Measurements from ENCODE around the gene GLIS2.

Gene GLIS2

DNA sequence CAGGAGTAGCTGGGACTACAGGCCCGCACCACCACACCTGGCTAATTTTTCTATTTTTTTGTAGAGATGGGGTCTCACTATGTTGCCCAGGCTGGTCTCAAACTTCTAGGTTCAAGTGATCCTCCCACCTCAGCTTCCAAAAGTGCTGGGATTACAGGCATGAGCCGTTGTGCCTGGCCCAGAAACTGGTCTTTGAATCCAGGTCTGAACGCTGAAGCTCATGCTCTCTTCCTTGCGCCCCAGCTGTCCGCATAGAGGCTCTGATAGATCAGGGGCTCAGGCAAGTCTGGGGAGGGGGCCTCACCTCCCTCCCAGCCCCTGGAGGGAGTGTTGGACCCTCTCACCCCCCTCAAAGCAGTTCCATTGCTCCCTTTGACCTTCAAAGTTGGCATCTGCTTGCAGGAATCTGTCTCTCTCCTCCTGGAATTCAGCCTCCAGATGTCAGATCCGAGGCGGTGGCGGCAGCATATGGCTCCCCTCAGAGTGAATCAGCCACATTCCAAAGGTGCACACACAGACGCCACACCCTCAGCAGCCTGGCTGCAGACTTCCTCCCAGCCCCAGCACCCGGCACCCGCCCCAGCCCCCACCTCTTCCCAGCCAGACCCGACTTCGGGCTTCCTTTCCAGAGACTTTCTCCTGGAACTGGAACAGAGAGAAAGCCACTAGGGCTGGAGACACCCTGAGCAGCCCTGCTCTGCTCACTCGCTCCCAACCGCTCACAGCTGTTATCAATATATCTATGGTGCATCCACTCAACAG lies 16.9 kb upstream of the GLIS2 start:
- DNase-seq = no peak

DNA sequence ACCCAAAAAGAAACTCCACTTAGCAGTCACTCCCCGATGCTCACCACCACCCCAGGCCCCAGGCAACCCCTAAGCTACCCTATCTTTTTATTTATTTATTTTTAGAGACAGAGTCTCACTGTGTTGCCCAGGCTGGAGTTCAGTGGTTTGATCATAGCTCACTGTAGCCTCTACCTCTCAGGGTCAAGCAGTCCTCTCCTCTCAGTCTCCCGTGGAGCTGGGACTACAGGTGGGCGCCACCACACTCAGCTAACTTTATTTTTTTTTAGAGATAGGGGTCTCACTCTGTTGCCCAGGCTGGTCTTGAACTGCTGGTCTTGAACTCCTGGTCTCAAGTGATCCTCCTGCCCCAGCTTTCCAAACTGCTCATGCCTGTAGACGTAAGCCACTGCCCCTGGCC lies 14.7 kb upstream of the GLIS2 start:
- no peak for DNase-seq

DNA sequence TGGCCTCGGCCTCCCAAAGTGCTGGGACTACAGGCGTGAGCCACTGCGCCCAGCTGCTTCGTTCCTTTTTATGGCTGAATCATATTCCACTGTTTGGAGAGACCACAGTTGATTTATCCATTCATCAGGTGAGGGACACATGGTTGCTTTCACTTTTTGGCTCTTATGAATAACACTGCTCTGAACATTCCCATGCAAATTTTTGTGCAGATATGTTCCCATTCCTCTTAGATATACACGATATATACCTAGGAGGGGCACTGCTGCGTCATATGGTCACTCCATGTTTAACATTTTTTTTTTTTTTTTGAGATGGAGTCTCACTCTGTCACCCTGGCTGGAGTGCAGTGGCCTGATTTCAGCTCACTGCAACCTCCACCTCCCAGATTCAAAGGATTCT lies 13.9 kb upstream of the GLIS2 start:
- no peak for DNase-seq

DNA sequence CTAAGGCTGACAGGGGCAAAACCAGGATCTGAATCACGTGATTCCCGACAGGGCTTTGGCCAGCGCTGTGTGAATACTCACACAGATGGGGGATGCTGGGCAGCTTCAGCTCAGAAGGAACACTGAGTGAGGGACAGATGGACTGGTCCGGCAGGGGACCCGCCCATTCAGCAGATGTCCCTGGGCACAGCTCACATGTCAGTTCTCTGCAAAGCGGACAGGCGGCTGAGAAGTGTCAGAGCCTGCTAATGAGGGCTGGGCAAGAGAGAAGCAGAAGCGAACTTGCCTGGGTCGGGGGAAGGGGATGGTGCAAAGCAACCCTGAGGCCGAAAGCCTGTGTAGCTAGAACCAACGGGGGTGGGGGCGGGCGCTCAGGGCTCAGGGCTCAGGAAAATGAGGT lies 11.9 kb upstream of the GLIS2 start:
- DNase-seq = no peak

DNA sequence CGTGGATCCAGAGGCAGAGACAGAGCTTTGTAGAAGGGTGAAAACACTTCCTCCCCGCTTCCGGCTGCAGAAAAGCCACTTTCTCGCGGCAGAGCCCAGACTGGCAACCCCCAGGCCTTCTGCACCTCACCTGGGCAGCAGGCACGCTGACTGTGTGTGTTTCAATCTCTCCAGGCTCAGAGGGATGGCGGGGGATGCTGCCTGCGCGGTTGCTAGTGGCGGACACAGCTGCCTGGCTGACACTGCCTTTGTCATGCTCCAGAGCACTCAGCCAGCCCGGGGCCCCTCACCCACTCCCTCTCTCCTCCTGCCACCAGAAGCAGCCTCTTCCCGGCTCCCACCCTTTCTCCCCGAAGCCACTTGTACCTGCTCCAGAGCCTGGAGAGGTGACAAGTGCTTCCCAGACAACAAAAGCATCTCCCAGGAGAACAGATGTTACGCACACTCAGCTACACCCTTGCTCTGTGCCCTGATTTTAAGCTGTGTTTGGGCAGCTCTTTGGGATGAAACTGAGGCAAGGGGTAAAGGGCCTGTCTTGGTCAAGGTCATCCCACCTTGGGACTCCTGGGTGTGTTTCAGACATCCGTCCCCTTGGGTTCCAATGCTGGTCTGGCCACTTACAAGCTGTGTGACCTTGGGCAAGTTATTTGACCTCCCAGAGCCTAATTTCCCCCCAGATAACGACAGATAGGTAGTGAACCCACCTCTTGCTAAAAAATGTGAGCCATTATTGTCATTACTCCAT lies 9.2 kb upstream of the GLIS2 start:
- peak; percentile 49 for DNase-seq

DNA sequence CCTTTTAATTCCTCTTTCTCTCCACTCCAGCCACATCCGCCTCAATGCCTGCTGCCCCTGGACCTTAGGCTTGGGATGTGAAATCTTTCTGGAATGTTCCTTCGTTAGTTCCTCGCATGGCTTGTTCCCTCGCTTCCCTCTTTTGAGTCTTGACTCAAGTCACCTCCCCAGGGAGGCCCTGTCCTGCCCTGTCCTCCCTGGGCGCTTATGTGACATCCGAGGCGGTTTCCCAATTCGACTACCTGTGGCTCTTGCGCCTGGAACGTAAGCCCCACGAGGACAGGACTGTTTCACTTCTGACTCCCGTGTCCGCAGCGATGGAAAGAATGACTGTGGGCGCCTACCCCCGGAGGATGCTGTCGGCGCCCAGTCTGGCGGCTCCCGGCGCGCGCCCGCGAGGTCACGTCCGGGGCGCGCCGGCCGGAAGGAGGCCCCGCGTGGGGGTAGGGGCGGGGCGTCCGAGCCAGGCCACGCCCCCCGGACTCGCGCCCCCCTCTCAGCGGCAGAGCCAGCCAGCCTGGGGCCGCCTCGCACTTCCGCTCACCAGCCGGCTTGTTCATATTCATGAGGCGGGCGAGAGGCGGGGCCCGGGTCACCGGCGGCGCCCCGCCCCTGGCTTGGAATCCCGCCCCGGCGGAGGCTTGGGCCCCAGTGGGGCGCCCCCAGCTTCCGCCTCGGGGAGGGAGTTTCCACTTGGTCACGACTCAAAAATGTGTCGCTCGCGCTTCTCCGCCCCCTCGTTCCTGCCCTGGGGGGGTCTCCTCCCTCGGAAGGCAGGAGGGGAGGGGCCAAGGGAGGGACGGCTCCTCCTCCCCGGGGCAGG lies 8.4 kb upstream of the GLIS2 start:
- peak; percentile 96 for DNase-seq

DNA sequence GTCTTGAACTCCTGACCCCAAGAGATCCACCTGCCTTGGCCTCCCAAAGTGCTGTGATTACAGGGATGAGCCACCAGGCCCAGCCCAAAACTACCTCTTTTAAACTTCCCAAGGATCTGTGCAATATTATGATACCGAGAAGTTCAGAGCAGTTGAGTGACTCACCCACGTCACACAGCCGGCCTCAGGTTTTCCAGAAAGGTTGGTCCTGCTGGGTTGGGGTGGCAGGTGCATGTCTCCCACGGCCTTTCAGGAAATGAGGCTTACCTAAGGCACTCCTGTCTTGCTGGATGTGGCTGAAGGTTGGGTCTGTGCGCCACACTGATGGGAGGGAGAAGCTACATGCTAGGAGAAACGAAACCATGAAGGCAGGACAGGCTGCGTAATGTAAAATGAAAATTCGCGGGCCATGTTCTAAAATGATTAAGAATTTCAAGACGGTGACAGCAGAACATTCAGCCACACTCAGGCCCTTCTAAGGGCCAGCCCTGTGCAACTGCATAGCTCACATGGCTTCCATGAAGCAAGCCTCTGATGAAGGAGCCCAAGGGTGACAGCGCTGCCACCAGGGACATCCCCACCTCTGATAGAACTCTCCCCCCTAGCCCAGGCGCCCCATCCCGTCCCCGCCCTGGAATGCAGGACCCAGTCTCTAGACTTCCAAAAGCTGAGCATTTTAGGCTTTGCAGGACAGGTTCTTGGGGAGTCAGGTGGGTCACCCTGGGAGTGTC lies 6.6 kb upstream of the GLIS2 start:
- DNase-seq = no peak

DNA sequence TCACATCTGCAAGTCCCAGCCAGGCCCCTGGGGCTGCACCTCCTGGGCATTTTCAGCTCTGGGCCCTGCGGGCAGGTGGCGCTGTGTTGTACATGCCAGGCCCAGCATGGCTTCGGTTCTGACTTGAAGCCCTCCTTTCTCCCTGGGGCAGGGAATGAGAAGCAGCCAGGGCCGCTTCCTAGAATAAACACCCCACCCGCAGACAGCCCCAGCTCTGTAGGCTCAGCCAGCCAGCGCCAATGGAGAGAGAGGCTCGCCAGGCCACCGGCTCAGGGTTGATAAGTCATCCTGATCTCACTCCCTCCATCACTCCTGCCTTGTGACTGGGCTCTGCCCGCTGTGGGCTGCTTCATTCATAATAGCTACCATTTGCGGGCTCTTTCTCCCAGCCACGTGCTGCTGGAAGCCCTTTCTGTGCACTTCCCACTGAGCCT lies 6.0 kb upstream of the GLIS2 start:
- DNase-seq = peak; percentile 72

DNA sequence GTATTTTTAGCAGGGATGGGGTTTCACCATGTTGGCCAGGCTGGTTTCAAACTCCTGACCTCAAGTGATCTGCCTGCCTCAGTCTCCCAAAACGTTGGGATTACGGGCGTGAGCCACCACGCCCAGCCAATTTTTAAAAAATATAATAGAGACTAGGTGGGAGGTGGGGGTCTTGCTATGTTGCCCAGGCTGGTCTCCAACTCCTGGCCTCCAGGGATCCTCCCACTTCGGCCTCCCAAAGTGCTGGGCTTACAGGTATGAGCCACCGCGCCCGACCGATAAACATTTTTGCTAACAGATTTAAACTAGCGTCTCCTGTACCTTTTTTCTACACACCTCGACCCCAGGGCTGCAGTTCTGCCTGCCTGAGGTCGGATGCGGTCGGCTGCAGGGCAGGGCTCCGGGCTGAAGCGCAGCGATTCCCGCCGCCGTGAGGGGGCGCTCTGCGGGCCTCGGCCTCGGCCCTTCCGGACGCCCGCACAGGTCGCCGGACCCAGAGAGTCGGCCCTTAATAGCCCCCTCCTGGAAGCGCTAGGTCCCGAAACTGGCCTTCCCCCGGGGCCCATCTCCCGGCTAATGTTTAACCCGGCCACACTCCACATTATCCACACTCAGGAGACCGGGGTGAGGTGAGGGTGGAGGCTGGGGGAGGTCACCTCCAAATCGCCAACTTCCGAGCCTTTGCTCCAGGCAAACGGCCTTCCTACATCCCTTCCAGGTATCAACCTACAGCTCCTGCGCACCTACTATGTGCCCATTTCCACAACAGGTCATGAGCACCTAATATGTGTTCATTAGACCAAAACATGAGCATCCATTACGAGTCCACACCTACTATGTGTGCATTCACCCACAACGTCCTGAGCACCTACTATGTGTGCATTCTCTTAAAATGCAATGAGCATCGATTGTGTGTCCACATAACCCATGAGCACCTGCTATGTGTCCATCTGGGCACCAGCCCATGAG lies 2.0 kb upstream of the GLIS2 start:
- DNase-seq = peak; percentile 49

DNA sequence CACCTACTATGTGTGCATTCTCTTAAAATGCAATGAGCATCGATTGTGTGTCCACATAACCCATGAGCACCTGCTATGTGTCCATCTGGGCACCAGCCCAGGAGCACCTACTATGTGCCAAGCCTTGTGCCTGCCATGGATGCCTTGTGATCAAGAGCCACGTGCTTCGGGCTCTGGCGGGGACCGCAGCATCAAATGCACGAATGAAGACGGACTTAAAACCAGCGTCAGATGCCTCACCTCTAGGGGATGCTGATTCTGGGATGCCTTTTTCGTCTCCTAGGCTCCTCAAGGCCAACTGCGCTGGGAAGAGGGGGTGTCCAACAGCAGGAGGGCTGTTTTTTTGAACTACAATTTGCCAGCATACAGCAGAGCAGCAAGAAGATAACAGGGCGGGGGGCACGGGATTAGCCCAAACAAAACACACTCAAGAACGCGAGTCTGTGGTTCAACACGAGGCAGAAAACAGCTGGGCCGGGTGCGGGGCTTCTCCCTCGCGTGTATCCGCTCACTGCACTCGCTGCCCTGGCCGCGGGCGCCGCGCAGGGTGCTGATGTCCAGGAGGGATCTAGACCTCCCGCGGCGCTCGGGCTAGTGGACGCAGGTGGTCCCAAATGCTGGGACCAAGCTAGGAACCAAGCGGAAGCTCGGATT lies 1.2 kb upstream of the GLIS2 start:
- DNase-seq = peak; percentile 39

DNA sequence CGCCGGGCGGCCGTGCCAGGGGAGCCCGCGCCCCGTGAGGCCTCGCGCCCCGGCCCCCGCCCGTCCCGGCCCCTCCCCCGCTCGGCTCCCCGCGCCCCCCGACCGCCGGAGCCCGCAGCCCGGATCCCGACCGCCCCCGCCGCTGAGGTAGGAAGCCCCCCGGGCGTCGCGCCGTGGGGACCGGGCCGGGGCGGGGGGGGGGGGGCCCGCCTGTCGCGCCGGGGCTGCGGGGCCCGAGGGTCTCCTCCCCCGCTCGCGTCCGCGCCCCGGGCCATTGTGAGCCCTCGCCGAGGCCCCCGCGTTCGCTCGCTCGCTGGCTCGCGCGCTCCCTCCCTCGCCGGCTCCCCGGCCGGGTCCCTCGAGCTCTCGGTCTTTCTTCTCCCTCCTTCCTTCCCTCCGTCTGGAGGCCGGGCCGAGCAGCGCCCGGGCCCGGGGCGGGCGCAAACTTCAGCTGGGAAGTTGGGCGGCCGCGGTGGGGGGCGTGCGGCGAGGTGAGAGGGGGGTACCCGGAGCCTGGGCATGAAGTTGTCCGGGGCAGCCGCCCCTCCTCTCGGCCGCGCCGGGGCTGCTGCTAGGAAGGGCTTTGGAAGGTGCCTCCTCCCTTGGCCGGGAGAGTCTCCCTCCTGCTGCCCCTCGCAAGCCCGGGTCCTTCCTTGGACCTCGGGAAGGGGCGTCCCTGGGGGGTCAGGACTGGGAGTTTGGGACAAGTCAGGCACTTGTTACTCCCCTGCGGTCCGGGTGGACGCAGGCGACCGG lies 419 bp downstream of the GLIS2 start:
- no peak for DNase-seq

DNA sequence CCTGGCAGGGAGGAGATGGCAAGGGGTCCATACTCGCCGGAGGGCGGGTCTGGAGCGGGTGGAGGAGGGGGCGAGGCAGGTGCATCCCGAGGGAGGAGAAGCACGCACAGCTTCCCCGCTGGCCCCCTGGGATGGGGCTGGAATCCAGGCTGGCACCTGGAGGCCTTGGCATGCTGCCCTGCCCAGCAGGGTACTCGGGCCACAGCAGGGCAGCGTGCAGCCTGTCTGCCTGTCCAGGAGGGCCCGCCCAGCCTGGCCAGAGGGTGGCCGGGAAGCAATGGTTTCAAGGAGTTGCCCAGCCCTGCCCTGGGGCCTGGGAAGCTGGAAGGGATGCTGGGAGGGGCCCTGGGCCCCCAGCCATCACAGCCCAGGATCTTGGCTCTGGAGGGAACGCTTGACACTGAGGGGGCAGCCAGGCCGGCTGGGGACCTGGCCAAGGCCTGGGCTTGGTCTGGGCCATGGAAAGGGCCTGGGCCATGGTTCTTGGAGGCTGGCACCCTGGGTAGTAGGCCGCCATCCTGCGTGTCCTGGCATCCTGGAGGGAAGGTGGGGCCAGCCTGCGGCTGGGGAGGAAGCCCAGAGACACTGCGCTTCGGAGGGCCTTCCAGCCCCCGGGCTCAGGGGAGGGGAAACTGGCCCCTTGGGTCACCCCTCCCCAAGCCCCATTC lies 1.1 kb downstream of the GLIS2 start:
- no peak for DNase-seq

DNA sequence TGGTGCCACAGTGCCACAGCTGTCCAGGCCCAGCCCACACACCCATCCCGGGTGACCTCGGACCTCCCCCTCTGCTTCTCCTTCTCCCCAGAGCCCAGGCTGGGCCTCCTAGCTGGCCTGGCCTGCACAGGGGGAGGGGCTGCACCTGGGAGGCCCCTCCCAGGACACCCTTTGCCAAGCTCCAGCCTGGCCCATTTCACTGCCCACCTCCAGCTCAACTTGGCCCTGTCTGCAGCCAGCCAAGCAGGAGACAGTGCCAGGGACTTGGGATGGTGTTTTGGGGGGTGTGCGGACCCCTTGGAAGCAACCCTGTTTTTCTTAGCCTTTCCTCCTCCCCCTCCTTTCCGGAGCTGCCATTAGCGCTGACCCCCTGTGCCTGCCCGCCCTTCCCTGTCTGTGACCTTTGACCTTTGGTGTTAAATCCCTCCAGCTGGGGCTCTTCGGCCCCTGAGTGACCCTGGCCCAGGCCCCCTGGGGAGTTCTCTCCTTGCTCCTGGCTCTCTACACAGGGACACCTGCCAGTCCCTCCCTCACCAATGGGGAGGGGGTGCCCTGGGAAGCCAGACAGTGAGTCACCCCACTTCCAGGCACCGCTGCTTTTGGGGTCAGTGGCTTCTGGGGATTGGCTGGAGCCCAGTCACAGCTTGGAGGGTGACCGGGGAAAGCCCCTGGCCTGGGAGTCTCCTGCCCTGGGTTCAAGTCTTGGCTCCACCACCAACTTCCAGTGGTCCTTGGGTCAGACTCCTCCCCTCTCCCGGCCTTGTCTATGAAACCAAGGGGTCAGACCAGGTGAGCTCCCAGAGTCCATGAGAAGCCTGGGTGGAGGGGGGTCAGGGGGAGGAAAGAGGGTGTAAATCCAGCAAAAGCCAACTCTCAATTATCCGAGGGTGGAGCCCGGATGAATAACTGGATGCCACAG lies 1.9 kb downstream of the GLIS2 start:
- no peak for DNase-seq

DNA sequence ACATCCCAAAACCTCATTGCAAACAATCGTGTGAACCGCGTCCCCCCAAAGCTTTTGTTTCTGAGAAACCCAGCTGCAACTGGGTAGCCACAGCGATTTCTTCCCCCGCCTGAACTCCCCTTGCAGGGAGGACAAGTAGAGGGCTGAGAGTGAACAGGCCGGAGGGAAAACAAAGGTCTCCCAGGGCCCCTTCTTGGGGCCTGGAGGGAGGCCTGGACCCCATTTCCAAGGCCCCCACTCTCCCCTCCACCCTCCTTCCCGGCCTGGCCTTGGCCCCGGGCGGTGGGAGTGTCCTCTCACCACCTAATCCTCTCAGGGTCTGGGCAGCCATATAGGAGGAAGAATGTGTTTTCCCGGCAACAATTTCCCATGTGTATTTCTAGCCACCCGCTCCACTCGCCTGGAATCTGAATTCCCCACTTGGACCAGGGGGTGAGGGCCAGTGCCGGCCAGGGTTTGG lies 2.6 kb downstream of the GLIS2 start:
- no peak for DNase-seq

DNA sequence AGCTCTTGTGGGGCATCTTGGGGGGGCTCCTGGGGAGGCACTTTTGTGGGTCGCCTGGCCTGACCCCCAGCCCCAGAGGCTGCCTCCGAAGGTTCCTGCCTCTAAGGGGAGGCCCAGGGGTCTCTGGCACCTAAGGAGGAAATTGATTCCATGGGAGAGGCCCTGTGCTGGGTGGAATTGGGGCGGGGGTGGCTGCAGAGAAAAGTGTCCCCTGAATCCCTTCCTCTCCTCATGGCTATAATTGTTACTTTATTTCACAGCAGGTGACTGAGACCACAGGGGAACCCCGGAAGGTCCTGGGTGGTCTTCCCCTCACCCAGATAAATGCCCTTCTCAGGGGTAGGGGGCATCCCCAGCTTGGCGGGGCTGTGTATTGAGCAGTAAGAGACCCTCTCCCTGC lies 3.1 kb downstream of the GLIS2 start:
- DNase-seq = no peak

DNA sequence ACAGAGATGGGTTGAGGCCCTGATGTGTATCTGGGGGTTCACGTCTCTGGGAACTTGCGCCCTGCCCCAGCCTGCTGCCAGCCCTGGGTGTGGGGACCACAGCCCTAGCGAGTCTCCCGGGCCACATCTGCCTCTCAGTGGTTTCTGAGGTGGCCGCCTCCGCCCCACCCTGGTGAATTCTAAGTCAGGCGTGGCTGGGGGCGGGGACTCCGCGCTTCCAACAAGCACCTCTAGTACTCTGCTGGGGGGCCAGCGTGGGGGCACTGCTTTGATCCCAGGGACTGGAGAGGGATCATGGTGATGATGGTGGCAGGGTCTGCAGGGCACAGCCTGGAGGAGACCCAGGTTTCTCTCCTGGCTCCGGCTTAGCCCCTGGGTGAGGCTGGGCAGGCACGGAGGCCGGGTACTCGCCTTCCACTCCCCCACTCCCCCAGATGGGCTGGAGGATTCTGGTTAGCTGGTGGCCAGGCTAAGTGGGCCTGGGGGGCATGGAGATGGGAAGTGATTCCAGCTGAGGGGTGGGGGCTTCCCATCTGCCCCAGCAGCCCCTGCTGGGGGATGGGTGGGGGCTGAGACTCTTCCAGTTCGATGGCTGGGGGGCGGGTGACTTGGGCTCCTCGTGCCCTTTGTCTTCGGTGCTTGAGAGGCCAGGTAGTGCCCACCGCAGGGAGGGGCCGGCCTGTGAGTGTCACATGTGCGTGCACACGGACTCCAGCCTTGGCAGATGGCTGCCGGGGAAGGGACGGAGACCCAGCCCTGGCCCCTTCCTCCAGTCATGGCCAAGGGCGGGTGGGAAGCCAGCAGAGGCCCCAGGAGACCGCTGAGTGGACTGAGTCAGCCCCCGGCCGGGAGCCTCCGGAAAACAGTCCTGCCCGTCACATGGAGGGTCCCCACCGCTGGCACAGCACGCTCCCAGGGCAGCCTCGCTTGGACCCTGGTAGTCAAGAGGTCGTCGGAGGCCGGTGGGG lies 3.9 kb downstream of the GLIS2 start:
- DNase-seq = peak; percentile 80

DNA sequence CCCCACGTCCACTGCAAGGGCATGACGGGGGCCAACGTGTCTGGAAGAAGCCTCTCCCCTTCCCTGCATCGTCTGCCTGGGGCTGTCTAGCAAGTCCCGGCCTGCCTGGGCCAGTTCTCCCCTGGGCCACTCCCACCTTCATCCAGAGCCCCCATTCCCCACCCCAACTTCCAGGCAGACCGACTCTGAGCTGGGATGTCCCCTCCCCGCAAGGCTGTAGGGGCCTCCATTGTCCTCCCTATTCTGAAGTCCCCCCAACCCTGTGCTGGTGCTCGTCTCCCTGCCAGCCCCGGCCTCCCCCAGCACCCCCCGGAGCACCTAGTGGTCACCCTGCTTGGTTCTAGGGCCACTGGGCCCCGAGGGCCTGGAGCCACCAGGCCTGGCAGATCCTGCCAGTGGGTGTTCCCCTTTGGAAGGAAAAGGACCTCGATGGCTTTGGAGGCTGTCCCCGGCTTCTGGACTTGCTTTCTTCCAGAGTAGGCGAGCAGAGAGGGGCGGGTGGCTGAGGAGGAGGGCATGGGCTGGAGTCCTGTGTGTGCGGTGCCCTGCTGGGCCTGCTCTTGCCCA lies 4.8 kb downstream of the GLIS2 start:
- no peak for DNase-seq
